ENCODE data around the gene PHETA2. TPM values are rescaled to one million over a fixed set of nuclear protein-coding genes. Genes with fewer than 3 reads are reported as not detected.

PHETA2 gene
- total and polyA plus RNA-seq, 2 of the 13 experiments (the other 11 are each of a cell fraction or from before 2014, with no cell fraction given): 0.07 TPM; not detected in 1

GRCh38 chr22:42079319-42080251, 5.5 kb downstream of the PHETA2 start, which contains the start of gene SMDT1 (continued):
- peak; percentile 64; the same call in 1 of the 2 replicates for TF ChIP-seq KMT2B (CRISPR knock-in tag; IDR thresholded peaks at IDR 0.05)
- TF ChIP-seq ZNF557 (CRISPR knock-in tag; IDR thresholded peaks at IDR 0.05): no peak
- peak; percentile 59; the same call in 1 of the 2 replicates for TF ChIP-seq SMAD1 (CRISPR knock-in tag; IDR thresholded peaks at IDR 0.05; ENCODE audit: borderline replicate concordance, low read depth)
- TF ChIP-seq TAF15 (IDR thresholded peaks at IDR 0.05; ENCODE audit: low read depth, low read length, poor library complexity, severe bottlenecking): no peak
- no peak for TF ChIP-seq POLR2AphosphoS2 (IDR thresholded peaks at IDR 0.05; ENCODE audit: low read depth, low read length)
- TF ChIP-seq ZNF546 (CRISPR knock-in tag; conservative IDR thresholded peaks at IDR 0.05): peak; percentile 69; the same call in 1 of the 2 replicates
- TF ChIP-seq SP140L (CRISPR knock-in tag; IDR thresholded peaks at IDR 0.05; ENCODE audit: borderline replicate concordance): no peak
- no peak for TF ChIP-seq ZNF83 (CRISPR knock-in tag; IDR thresholded peaks at IDR 0.05; ENCODE audit: borderline replicate concordance)
- TF ChIP-seq ZKSCAN5 (CRISPR knock-in tag; IDR thresholded peaks at IDR 0.05): no peak
- 0 out of 2 replicates have a peak, but pooled peaks have one; percentile 18 for TF ChIP-seq ZNF747 (CRISPR knock-in tag; IDR thresholded peaks at IDR 0.05; ENCODE audit: borderline replicate concordance)
- peak; percentile 97 for TF ChIP-seq THAP9 (CRISPR knock-in tag; IDR thresholded peaks at IDR 0.05; ENCODE audit: borderline replicate concordance)
- peak; percentile 81; the same call in 1 of the 2 replicates for TF ChIP-seq ZBTB2 (CRISPR knock-in tag; IDR thresholded peaks at IDR 0.05; ENCODE audit: low read depth)
- TF ChIP-seq ZNF770 (CRISPR knock-in tag; IDR thresholded peaks at IDR 0.05): no peak
- TF ChIP-seq MTA1 (CRISPR knock-in tag; IDR thresholded peaks at IDR 0.05; ENCODE audit: borderline replicate concordance): no peak
- TF ChIP-seq RXRB (CRISPR knock-in tag; IDR thresholded peaks at IDR 0.05; ENCODE audit: borderline replicate concordance): peak; percentile 63; the same call in 1 of the 2 replicates
- TF ChIP-seq IKZF4 (CRISPR knock-in tag; IDR thresholded peaks at IDR 0.05; ENCODE audit: borderline replicate concordance, low read depth, not compliant biosample characterization): no peak
- TF ChIP-seq NCOA1 (CRISPR knock-in tag; IDR thresholded peaks at IDR 0.05): no peak
- no peak for TF ChIP-seq CSRNP2 (CRISPR knock-in tag; conservative IDR thresholded peaks at IDR 0.05; ENCODE audit: low read depth)
- TF ChIP-seq ZNF230 (CRISPR knock-in tag; IDR thresholded peaks at IDR 0.05): no peak; the same call in 1 of the 2 replicates
- TF ChIP-seq TBX3 (IDR thresholded peaks at IDR 0.05; ENCODE audit: borderline replicate concordance): no peak
